HepG2 (cell line): ENCODE data around the gene CCDC170. TPM values are rescaled to one million over a fixed set of nuclear protein-coding genes. Genes with fewer than 3 reads are reported as not detected.

ENCODE experiments used
- AGO1 ChIP-seq: fragments of 200-400 bp; formaldehyde crosslinking; IDR thresholded peaks from 2 replicates; pipeline ENCODE4 v1.6.1; 2017; ENCODE audit warnings: mild to moderate bottlenecking, low read depth, low read length, moderate library complexity; ENCODE audit not compliant: poor library complexity, severe bottlenecking
- ATM ChIP-seq: fragments of 450-650 bp; IDR thresholded peaks from 2 replicates; pipeline ENCODE4 v1.7.1; 2017; ENCODE audit warnings: mild to moderate bottlenecking, borderline replicate concordance
- CBX1 ChIP-seq: IDR thresholded peaks from one replicate; pipeline ENCODE4 v1.6.1; 2016; ENCODE audit warnings: antibody characterized with exemption, low read depth
- HNF4A ChIP-seq: sonication (generic); formaldehyde crosslinking; IDR thresholded peaks from 2 replicates; pipeline ENCODE4 v1.4.0; 2020; ENCODE audit warnings: missing genetic modification reagents
- JDP2 ChIP-seq: sonication (generic); formaldehyde crosslinking; IDR thresholded peaks from 2 replicates; pipeline ENCODE4 v1.8.1; 2022; ENCODE audit warnings: missing genetic modification reagents, borderline replicate concordance
- KLF16 ChIP-seq, 2 experiments: sonication (generic) in 1 of 2; formaldehyde crosslinking in 1 of 2; IDR thresholded peaks; 2 replicates each; pipeline versions ENCODE4 v1.6.1 to v1.8.0; 2016 to 2023; ENCODE audit warnings: missing genetic modification reagents in 2 of 2, missing compliant biosample characterization in 1 of 2
- KLF6 ChIP-seq: IDR thresholded peaks from 2 replicates; pipeline ENCODE4 v1.8.0; 2016; ENCODE audit warnings: missing biosample characterization, missing genetic modification reagents
- MXI1 ChIP-seq: IDR thresholded peaks from 3 replicates; pipeline ENCODE4 v1.6.1; 2012; ENCODE audit warnings: low read depth, low read length, inconsistent platforms, borderline replicate concordance
- YEATS2 ChIP-seq: sonication (generic); formaldehyde crosslinking; IDR thresholded peaks from 2 replicates; pipeline ENCODE4 v1.4.0; 2020; ENCODE audit warnings: missing genetic modification reagents, borderline replicate concordance
- ZBTB7A ChIP-seq: sonication (generic); formaldehyde crosslinking; IDR thresholded peaks from 2 replicates; pipeline ENCODE4 v1.8.0; 2022; ENCODE audit warnings: mild to moderate bottlenecking, missing genetic modification reagents
- ZNF17 ChIP-seq: sonication (generic); formaldehyde crosslinking; IDR thresholded peaks from 2 replicates; pipeline ENCODE4 v1.5.0; 2020; ENCODE audit warnings: mild to moderate bottlenecking, missing genetic modification reagents
- ZNF383 ChIP-seq: sonication (generic); formaldehyde crosslinking; IDR thresholded peaks from 2 replicates; pipeline ENCODE4 v1.4.0; 2020; ENCODE audit warnings: missing genetic modification reagents, mild to moderate bottlenecking, borderline replicate concordance
- ZNF460 ChIP-seq: sonication (generic); formaldehyde crosslinking; IDR thresholded peaks from 2 replicates; pipeline ENCODE4 v1.5.1; 2020; ENCODE audit warnings: missing genetic modification reagents, mild to moderate bottlenecking, borderline replicate concordance
- ZNF496 ChIP-seq: sonication (generic); formaldehyde crosslinking; IDR thresholded peaks from 2 replicates; pipeline ENCODE4 v1.8.1; 2023; ENCODE audit warnings: mild to moderate bottlenecking, moderate library complexity, missing genetic modification reagents; ENCODE audit not compliant: insufficient replicate concordance
- ZNF674 ChIP-seq: sonication (generic); formaldehyde crosslinking; IDR thresholded peaks from 2 replicates; pipeline ENCODE4 v1.5.0; 2020; ENCODE audit warnings: low read depth, mild to moderate bottlenecking, missing genetic modification reagents
- ZNF709 ChIP-seq: sonication (generic); formaldehyde crosslinking; IDR thresholded peaks from 2 replicates; pipeline ENCODE4 v1.5.0; 2020; ENCODE audit warnings: mild to moderate bottlenecking, missing genetic modification reagents
- polyA plus RNA-seq, 8 experiments: library from polyadenylated mRNA; depleted of rRNA in 3 of 8; stranded (reverse) in 7 of 8; unstranded in 1 of 8; fragments of >200 nt; fragmentation: Illumina TruSeq in 4 of 8; extraction: Trizol in 4 of 8; gene quantifications; 2 replicates each; pipeline versions ENCODE4 v1.2.1 to v1.2.3, GENCODE V29; 2011 to 2016; ENCODE audit warnings: low read depth in 4 of 8, missing spikeins in 1 of 8, mixed read lengths in 1 of 8; ENCODE audit not compliant: insufficient read depth in 1 of 8
- total RNA-seq, 5 experiments: library from RNA; depleted of rRNA; stranded (reverse); fragments of >200 nt; fragmentation: Illumina TruSeq; extraction: Trizol; gene quantifications; 2 replicates each; pipeline ENCODE4 v1.2.3, GENCODE V29; 2016; ENCODE audit warnings: low read depth in 1 of 5
- TF ChIP-seq, protein P1 (sequence below): IDR thresholded peaks from 2 replicates; pipeline ENCODE4 v1.6.1; 2016; ENCODE audit warnings: missing genetic modification reagents, missing compliant biosample characterization
- TF ChIP-seq, protein P2 (sequence below): sonication (generic); formaldehyde crosslinking; IDR thresholded peaks from 2 replicates; pipeline ENCODE4 v1.4.0; 2020; ENCODE audit warnings: mild to moderate bottlenecking, missing genetic modification reagents
- TF ChIP-seq, protein P3 (sequence below): sonication (generic); formaldehyde crosslinking; IDR thresholded peaks from 2 replicates; pipeline ENCODE4 v1.4.0; 2020; ENCODE audit warnings: missing genetic modification reagents
- TF ChIP-seq, protein P4 (sequence below): sonication (generic); formaldehyde crosslinking; IDR thresholded peaks from 2 replicates; pipeline ENCODE4 v1.5.0; 2020; ENCODE audit warnings: mild to moderate bottlenecking, missing genetic modification reagents
- TF ChIP-seq, protein P5 (sequence below): sonication (generic); formaldehyde crosslinking; IDR thresholded peaks from 2 replicates; pipeline ENCODE4 v1.5.1; 2020; ENCODE audit warnings: mild to moderate bottlenecking, missing genetic modification reagents, borderline replicate concordance

Gene CCDC170
- total and polyA plus RNA-seq, 2 of the 13 experiments (the other 11 are each of a cell fraction or from before 2014, with no cell fraction given), result 0.90 to 5.1 TPM

DNA sequence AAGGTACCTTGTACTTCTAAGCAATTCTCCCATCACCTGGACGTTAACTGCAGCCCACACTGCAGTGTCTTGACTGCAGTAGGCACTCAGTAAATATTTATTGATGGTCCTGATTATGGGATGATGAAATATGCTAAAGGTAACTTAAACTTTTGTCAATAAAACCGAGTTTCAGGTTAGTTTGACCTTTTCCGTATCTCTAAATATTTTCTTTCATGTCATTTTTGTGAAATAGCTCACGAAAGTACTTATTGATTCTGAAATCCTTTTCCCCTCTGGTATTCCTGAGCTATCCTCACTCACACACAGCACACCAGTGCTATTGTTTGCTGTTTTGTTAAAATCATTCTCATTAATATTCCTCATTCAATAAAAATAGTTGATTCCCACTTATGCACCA is 164.3 kb downstream of the CCDC170 start (continued):
- TF ChIP-seq, protein P1, sequence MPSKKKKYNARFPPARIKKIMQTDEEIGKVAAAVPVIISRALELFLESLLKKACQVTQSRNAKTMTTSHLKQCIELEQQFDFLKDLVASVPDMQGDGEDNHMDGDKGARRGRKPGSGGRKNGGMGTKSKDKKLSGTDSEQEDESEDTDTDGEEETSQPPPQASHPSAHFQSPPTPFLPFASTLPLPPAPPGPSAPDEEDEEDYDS (CRISPR knock-in tag), result no peak
- no peak for TF ChIP-seq ZNF17
- no peak for TF ChIP-seq ZBTB7A (CRISPR knock-in tag)
- no peak for TF ChIP-seq ZNF460 (CRISPR knock-in tag)
- no peak for TF ChIP-seq CBX1
- no peak for TF ChIP-seq ZNF674
- peak; percentile 80 for TF ChIP-seq HNF4A (CRISPR knock-in tag)
- peak; percentile 28; the same call in 1 of the 2 replicates for TF ChIP-seq KLF6 (CRISPR knock-in tag)
- no peak for TF ChIP-seq ATM
- TF ChIP-seq MXI1, result no peak
- TF ChIP-seq, protein P2, sequence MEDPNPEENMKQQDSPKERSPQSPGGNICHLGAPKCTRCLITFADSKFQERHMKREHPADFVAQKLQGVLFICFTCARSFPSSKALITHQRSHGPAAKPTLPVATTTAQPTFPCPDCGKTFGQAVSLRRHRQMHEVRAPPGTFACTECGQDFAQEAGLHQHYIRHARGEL (CRISPR knock-in tag), result no peak
- TF ChIP-seq ZNF496 (CRISPR knock-in tag), result no peak
- TF ChIP-seq AGO1, result no peak
- TF ChIP-seq, protein P3, sequence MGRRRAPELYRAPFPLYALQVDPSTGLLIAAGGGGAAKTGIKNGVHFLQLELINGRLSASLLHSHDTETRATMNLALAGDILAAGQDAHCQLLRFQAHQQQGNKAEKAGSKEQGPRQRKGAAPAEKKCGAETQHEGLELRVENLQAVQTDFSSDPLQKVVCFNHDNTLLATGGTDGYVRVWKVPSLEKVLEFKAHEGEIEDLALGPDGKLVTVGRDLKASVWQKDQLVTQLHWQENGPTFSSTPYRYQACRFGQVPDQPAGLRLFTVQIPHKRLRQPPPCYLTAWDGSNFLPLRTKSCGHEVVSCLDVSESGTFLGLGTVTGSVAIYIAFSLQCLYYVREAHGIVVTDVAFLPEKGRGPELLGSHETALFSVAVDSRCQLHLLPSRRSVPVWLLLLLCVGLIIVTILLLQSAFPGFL (CRISPR knock-in tag), result no peak
- TF ChIP-seq YEATS2, result no peak
- TF ChIP-seq, protein P4, sequence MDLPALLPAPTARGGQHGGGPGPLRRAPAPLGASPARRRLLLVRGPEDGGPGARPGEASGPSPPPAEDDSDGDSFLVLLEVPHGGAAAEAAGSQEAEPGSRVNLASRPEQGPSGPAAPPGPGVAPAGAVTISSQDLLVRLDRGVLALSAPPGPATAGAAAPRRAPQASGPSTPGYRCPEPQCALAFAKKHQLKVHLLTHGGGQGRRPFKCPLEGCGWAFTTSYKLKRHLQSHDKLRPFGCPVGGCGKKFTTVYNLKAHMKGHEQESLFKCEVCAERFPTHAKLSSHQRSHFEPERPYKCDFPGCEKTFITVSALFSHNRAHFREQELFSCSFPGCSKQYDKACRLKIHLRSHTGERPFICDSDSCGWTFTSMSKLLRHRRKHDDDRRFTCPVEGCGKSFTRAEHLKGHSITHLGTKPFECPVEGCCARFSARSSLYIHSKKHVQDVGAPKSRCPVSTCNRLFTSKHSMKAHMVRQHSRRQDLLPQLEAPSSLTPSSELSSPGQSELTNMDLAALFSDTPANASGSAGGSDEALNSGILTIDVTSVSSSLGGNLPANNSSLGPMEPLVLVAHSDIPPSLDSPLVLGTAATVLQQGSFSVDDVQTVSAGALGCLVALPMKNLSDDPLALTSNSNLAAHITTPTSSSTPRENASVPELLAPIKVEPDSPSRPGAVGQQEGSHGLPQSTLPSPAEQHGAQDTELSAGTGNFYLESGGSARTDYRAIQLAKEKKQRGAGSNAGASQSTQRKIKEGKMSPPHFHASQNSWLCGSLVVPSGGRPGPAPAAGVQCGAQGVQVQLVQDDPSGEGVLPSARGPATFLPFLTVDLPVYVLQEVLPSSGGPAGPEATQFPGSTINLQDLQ (CRISPR knock-in tag), result no peak
- no peak for TF ChIP-seq ZNF383 (CRISPR knock-in tag)
- TF ChIP-seq KLF16 (CRISPR knock-in tag; IDR thresholded peaks at IDR 0.05), result peak in 1 of 2 experiments; percentile 76; a peak in 2 of 4 replicates
- no peak for TF ChIP-seq ZNF709 (CRISPR knock-in tag)
- no peak for TF ChIP-seq JDP2 (CRISPR knock-in tag)
- TF ChIP-seq, protein P5, sequence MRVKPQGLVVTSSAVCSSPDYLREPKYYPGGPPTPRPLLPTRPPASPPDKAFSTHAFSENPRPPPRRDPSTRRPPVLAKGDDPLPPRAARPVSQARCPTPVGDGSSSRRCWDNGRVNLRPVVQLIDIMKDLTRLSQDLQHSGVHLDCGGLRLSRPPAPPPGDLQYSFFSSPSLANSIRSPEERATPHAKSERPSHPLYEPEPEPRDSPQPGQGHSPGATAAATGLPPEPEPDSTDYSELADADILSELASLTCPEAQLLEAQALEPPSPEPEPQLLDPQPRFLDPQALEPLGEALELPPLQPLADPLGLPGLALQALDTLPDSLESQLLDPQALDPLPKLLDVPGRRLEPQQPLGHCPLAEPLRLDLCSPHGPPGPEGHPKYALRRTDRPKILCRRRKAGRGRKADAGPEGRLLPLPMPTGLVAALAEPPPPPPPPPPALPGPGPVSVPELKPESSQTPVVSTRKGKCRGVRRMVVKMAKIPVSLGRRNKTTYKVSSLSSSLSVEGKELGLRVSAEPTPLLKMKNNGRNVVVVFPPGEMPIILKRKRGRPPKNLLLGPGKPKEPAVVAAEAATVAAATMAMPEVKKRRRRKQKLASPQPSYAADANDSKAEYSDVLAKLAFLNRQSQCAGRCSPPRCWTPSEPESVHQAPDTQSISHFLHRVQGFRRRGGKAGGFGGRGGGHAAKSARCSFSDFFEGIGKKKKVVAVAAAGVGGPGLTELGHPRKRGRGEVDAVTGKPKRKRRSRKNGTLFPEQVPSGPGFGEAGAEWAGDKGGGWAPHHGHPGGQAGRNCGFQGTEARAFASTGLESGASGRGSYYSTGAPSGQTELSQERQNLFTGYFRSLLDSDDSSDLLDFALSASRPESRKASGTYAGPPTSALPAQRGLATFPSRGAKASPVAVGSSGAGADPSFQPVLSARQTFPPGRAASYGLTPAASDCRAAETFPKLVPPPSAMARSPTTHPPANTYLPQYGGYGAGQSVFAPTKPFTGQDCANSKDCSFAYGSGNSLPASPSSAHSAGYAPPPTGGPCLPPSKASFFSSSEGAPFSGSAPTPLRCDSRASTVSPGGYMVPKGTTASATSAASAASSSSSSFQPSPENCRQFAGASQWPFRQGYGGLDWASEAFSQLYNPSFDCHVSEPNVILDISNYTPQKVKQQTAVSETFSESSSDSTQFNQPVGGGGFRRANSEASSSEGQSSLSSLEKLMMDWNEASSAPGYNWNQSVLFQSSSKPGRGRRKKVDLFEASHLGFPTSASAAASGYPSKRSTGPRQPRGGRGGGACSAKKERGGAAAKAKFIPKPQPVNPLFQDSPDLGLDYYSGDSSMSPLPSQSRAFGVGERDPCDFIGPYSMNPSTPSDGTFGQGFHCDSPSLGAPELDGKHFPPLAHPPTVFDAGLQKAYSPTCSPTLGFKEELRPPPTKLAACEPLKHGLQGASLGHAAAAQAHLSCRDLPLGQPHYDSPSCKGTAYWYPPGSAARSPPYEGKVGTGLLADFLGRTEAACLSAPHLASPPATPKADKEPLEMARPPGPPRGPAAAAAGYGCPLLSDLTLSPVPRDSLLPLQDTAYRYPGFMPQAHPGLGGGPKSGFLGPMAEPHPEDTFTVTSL (CRISPR knock-in tag), result peak; percentile 97
